Dendritic cell treated with granulocyte-macrophage colony-stimulating factor and Interleukin-4, amounts not matched to agents 40 ng/mL and 50 ng/mL, for 4 days (primary cell): ENCODE data around the gene CSRNP3.
"Not testable (repeated sequence)": the region's sequence is repeated elsewhere in the genome, so short reads cannot be mapped to it uniquely, and the experiment has no call there.

Experiments used
- H3K27ac Mint-ChIP-seq: one replicate; pipeline ENCODE4 v1.8.0; 2022; ENCODE audit warnings: mild to moderate bottlenecking, mixed read lengths
- H3K27me3 Mint-ChIP-seq: one replicate; pipeline ENCODE4 v1.8.0; 2022; ENCODE audit warnings: mild to moderate bottlenecking, mixed read lengths
- H3K36me3 Mint-ChIP-seq: one replicate; pipeline ENCODE4 v1.8.0; 2022; ENCODE audit warnings: low read depth, mixed read lengths
- H3K4me1 Mint-ChIP-seq: one replicate; pipeline ENCODE4 v1.8.0; 2022; ENCODE audit warnings: low read depth, mixed read lengths
- H3K4me3 Mint-ChIP-seq: one replicate; pipeline ENCODE4 v1.8.0; 2022; ENCODE audit warnings: mild to moderate bottlenecking, moderate library complexity, mixed read lengths
- H3K9me3 Mint-ChIP-seq: one replicate; pipeline ENCODE4 v1.8.0; 2022; ENCODE audit warnings: mixed read lengths
- intact Hi-C: fragments of 100-400 bp; cut with micrococcal nuclease; formaldehyde crosslinking; loops from one replicate; pipeline ENCODE4 v1.15.0; 2022

CSRNP3 gene

DNA sequence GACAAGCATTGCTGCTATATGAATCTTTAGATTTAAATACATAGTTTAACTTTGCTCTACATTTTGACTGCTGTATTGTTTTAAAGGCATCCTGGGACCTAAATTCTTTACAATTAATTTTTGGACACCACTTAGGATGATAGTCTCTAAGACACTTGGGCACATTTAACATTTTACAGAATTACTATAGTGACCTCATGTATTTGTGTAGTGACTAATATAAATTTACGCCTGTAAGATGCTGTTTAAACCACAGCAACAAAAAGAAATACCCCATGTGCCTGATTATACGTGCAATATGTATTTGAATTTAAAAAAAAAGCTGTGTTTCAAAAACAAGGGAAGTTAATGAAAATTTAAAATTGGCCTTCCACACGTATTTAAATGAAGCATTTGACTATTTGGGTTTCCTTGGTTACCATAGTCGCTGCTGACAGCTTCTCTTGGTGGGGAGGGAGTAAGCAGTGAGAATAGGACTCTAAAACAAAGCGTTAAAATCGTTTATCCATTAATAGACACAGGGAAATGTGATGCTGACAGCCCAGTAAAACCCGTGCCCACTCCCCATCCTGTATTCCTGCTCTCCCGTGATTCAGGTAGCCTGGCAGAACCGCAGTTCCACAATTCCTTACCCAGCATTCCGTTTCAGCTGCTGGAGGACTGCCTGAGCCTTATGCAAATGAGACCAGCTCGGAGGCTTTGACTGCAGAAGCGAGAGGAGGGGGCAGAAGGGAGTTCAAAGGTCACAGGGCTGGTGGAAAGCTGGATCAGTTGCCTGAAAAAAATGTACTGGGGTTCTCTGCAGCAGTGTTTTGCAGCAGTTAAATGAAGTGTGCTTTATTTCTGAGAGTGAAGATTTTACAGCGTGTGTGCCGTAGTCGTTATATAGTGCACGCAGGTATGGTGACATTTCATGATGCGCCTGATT lies 104.3 kb downstream of the CSRNP3 start:
- Mint-ChIP-seq H3K4me1 (no peaks in the 10 kb centered on the region), H3K4me3 (no peak overlapping the region), H3K27me3 (no peaks in the 10 kb centered on the region), H3K27ac (no peak overlapping the region), H3K9me3 (no peaks in the 10 kb centered on the region), H3K36me3 (no peaks in the 10 kb centered on the region)
- intact Hi-C loops = no loop called here

DNA sequence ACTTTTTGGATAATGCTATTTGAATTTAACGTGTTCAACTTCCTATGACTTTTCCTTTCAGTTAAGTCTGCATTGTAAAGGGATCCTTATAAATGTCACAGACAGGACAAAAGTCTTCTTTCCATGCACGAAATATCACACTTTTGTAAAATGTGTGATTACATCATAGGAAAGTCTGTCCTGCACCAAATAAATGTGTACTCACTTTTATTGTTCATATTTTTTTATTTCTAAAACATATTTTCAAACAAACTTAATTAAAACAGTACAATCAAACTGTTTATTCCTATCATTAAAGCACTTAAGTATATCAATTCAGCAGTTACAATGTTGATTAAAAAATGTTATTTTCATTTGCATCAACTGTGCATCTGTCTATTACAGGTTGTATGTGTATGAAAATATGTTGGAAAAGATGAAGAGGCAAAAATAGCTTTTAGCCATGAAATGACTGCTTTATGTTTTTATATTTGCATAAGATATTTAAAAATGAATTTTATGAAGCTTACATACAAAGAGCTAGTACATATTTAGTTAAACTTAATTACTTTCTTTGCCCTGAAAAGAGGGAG lies 105.6 kb downstream of the CSRNP3 start:
- no peaks in the 10 kb centered on the region for H3K4me1 Mint-ChIP-seq
- no peak overlapping the region for H3K4me3 Mint-ChIP-seq
- no peaks in the 10 kb centered on the region for H3K36me3 Mint-ChIP-seq
- H3K9me3 Mint-ChIP-seq = no peaks in the 10 kb centered on the region
- H3K27ac Mint-ChIP-seq = no peak overlapping the region
- intact Hi-C loops = no loop called here
- no peaks in the 10 kb centered on the region for H3K27me3 Mint-ChIP-seq

DNA sequence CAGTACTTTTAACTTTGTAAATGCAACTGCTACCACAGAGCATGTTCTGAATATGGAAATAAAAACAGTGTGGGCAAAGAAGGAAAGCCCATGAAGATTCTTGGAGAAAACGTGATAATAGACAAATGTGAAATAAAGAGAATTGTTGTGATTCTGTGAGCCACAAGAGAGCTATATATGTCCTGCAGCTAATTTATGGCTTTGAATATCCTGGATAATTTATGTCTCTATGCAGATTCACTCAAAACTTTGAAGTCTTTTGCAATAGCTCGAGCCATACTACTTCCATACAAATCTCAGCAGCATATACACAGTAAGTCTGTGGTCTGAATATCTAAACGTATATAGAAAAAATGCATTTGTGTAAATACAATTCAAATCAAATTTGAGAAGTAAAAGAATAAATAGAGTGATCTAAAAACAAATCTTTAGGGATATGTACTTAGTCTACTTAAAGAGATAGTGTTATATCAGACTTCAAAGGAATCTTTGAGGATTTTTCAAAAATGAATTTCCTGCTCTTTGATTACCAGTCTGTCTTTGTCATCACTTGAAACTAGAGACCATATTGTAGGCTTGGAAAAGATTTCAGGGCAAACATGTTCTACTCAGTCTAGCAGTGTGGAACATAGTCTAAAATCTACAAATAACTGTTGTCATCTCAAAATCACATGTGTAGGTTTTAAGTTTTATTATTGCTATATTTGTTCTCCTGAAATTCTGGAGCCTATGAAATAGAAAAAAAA lies 107.1 kb downstream of the CSRNP3 start:
- Mint-ChIP-seq H3K27me3 (no peaks in the 10 kb centered on the region), H3K27ac (no peak overlapping the region), H3K4me1 (no peaks in the 10 kb centered on the region), H3K4me3 (no peak overlapping the region), H3K9me3 (no peaks in the 10 kb centered on the region), H3K36me3 (no peaks in the 10 kb centered on the region)
- intact Hi-C loops = no loop called here

DNA sequence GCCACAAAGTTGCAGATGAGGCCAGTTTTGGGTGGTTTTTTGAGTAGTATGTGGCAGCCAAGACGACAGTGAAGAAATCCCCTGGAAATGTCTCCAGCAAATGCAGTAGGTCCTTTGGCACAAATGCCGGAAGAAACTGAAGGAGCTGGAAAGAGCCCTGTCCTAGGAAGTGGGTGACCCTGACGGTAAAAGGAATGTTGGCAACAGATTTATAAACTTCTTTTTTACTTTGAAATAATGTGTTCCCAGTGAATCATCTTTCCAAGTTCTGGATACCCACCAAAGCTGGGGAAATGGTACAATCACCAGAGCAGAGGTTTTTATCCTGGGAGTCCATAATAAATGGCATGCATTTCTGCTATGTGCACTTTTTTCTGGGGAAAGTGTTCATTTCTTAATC lies 112.9 kb downstream of the CSRNP3 start:
- no peaks in the 10 kb centered on the region for H3K36me3 Mint-ChIP-seq
- H3K4me1 Mint-ChIP-seq = no peaks in the 10 kb centered on the region
- no peaks in the 10 kb centered on the region for H3K9me3 Mint-ChIP-seq
- H3K4me3 Mint-ChIP-seq = no peak overlapping the region
- no peak overlapping the region for H3K27ac Mint-ChIP-seq
- intact Hi-C loops = no loop called here
- H3K27me3 Mint-ChIP-seq = no peaks in the 10 kb centered on the region

DNA sequence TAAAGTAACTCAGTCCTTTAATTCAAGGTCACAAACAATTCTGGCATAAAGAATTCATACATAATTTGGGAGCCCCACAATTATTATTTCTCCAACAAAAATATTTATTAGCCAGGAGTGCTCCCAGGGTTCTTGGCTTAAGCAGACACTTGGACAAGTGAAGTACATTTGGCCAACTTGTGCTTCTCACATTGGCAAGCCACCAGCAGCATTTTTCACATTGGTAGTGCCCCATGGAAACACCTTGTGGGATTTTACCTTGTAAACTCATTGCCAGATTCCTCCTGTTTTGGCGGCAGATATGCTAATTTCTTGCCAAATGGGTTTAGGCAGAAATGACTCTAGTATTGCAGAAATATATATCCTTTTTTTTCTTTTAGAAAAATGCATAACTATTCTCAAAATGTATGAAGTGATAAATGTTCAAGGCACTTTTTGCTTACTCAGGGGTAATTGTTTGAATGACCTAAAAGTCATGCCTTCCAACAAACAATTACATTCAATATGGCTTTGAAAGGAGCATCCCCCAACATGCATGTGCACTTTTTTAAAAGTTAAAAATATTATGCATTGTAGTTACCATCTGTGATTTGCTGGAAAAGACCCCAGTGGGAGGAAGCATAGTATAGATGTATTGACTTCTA lies 113.5 kb downstream of the CSRNP3 start:
- no peaks in the 10 kb centered on the region for H3K9me3 Mint-ChIP-seq
- no peak overlapping the region for H3K4me3 Mint-ChIP-seq
- H3K27ac Mint-ChIP-seq = no peak overlapping the region
- no peaks in the 10 kb centered on the region for H3K36me3 Mint-ChIP-seq
- H3K4me1 Mint-ChIP-seq = no peaks in the 10 kb centered on the region
- no peaks in the 10 kb centered on the region for H3K27me3 Mint-ChIP-seq
- intact Hi-C loops = no loop called here

DNA sequence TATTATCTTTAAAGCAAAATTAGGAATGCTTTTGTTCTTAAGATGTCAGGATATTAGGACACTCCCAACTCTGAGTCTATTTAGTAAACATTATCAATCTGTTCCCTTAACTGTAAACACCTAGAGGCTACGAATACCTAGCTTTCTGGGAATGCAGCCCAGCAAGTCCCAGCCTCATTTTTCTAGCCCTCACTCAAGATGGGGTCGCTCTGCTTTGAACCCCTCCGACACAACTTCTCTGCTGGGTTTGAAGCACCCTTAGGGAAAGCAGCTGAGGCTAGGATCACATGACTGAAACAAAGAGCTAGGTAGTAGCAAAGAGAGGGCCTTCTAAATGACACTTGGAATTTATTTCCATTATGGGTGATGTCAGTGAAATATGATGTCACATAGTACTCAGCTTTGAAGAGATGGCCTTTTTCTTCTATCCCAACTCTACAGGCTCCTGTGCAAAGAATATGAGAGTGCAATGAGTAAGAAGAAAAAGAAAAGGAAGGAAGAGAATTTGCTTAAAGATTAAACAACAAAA lies 114.7 kb downstream of the CSRNP3 start:
- Mint-ChIP-seq H3K27ac (no peak overlapping the region), H3K36me3 (no peaks in the 10 kb centered on the region), H3K9me3 (no peaks in the 10 kb centered on the region), H3K4me1 (no peaks in the 10 kb centered on the region), H3K27me3 (no peaks in the 10 kb centered on the region), H3K4me3 (no peak overlapping the region)
- intact Hi-C loops = no loop called here

DNA sequence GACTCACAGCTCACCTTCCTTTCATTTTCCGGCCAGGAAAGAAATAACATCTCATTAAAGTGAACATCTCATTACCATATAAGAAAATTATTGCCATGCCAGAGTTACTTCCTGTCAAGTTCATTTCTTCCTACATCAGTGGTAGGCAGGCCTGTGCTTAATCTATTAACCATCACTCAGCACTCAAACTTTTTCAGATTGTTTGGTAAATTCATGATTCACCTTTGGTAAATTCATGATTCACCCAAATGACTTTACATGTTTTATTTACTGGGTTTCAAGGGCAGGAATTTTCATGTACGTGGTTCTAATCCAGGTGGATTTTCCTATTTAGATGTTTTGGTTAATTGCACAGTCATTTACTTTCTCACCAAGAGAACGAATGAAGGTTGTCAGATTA lies 116.5 kb downstream of the CSRNP3 start:
- H3K27me3 Mint-ChIP-seq = no peaks in the 10 kb centered on the region
- no peak overlapping the region for H3K4me3 Mint-ChIP-seq
- no peak overlapping the region for H3K27ac Mint-ChIP-seq
- no peaks in the 10 kb centered on the region for H3K4me1 Mint-ChIP-seq
- intact Hi-C loops = no loop called here
- no peaks in the 10 kb centered on the region for H3K36me3 Mint-ChIP-seq
- H3K9me3 Mint-ChIP-seq = peaks cover 3% of the 10 kb centered on the region

DNA sequence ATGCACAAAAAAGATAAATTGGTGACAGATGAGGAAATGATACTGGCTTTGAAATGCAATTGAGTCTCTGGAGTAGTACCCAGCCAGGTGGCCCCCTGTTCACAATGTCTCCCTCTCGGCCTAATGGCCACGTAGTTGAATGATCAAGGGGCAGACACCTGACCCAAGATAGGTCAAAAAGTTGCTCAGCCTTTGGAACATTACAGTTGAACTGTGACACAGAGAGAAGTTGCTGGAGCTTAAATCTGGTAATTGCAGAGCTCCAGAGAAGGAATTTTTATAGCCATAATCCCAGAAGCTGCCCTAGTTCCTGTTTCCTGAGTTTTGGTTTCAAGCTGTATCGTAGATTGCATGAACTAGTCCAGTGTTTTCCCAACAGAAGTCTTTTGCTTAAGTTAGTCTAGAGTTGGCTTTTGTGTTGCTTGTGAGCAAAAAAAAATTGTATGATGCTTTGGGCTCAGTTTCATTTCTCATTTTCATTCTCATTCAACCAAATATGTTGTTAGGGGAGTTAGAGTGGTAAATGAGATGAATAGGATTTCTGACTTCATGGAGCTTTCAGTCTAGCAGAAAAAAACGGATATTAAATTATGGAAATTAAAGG lies 117.9 kb downstream of the CSRNP3 start:
- Mint-ChIP-seq H3K4me3 (no peak overlapping the region), H3K4me1 (no peaks in the 10 kb centered on the region), H3K36me3 (no peaks in the 10 kb centered on the region), H3K9me3 (peaks cover 8% of the 10 kb centered on the region), H3K27ac (no peak overlapping the region), H3K27me3 (no peaks in the 10 kb centered on the region)
- intact Hi-C loops = no loop called here

DNA sequence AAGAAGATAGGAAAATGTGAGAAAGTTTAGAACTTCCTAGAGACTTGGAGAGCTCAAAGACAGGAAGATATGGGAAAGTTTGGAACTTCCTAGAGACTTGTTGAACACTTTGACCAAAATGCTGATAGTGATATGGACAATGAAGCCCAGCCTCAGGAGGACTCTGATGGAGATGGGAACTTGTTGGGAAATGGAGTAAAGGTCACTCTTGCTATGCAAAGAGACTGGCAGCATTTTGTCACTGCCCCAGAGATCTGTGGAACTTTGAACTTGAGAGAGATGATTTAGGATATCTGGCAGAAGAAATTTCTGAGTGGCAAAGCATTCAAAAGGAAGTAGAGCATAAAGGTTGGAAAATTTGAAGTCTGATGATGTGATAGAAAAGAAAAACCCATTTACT lies 121.5 kb downstream of the CSRNP3 start:
- H3K4me1 Mint-ChIP-seq, H3K4me3 Mint-ChIP-seq, H3K27ac Mint-ChIP-seq, H3K36me3 Mint-ChIP-seq, H3K27me3 Mint-ChIP-seq, H3K9me3 Mint-ChIP-seq, intact Hi-C loops: not testable (repeated sequence)

DNA sequence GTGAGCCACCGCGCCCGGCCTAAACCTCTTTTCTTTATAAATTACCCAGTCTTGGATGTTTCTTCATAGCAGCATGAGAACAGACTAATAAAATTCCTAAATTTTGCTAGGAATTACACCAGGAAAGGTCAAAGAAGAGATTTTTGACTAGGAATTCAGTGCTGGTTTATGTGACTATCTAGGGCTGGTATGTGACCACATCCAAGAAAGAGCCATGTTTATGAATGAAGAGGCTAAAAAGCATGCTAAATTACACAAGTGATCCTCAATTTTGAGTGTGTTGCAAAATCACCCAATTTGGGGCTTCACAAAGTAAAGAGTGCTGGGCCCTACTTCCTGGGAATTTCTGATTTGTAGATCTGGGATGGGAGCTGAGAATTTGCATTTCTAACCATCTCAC lies 123.6 kb downstream of the CSRNP3 start:
- H3K27ac Mint-ChIP-seq = no peak overlapping the region
- H3K9me3 Mint-ChIP-seq = peaks cover 8% of the 10 kb centered on the region
- intact Hi-C loops = no loop called here
- H3K4me3 Mint-ChIP-seq = no peak overlapping the region
- H3K36me3 Mint-ChIP-seq = no peaks in the 10 kb centered on the region
- no peaks in the 10 kb centered on the region for H3K27me3 Mint-ChIP-seq
- H3K4me1 Mint-ChIP-seq = no peaks in the 10 kb centered on the region

DNA sequence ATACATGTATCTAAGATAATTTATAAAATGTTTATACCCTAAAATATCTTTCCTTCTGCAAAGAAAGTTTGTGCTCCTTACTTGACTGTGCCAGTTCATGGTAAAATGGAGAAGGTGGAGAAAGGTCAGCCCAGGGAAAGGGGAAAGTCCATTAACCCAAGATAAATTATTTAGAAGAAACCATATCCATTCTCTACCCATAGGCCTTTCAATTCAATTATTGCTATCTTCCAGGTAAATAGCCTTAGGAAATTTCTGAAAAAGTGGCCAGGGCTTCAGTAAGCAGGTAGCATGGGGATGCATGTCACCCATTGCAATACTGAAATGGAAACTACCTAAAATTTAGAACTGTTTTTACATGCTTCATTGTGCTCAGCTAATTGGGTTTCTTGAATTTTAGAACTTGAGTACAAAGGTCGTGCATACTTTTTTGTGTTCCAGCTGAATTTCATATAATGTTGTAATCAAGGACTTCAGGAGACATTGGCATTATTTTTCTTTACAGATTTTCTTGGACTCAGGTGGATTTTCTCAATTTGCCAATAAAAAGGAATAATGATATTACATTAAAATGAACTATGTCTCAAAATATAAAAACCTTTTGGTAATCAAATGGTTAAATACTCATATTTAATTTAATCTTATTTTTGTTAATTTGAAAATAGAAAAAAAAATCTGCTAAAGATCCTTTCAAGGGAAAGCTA lies 124.9 kb downstream of the CSRNP3 start:
- Mint-ChIP-seq H3K36me3 (no peaks in the 10 kb centered on the region), H3K9me3 (peaks cover 8% of the 10 kb centered on the region), H3K4me3 (no peak overlapping the region), H3K4me1 (no peaks in the 10 kb centered on the region), H3K27me3 (no peaks in the 10 kb centered on the region), H3K27ac (no peak overlapping the region)
- intact Hi-C loops = no loop called here

DNA sequence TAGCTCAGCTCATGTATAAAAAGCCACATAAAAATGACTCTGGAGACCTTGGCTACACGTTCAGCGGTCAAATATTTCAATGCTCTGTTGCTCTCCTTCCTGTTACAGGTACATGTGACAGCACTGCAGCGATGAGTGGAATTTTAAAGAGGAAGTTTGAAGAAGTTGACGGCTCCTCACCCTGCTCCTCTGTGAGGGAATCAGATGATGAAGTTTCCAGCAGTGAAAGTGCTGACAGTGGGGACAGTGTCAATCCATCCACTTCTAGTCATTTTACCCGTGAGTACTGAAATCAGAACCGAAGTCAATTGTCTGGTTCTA lies 125.4 kb downstream of the CSRNP3 start:
- Mint-ChIP-seq H3K27ac (no peak overlapping the region), H3K4me3 (no peak overlapping the region), H3K36me3 (no peaks in the 10 kb centered on the region), H3K9me3 (peaks cover 8% of the 10 kb centered on the region), H3K4me1 (no peaks in the 10 kb centered on the region), H3K27me3 (no peaks in the 10 kb centered on the region)
- intact Hi-C loops = no loop called here

DNA sequence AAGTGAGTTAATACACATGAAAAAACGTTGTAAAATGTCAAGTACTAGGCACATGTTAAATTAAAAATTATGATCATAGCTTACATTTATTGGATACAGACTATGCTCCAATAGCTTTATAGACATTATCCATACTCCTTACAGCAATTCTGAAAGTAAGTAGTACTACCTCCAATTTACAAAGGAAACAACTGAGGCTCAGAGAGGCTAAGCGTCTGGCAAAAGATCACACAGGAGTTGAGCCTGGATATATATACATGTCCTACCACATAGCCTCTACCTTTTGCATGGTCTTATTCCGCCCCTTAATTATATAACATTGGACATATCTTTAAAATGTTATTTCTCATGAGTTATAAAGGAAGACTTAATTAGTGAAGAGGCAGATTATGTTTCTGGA lies 127.3 kb downstream of the CSRNP3 start:
- Mint-ChIP-seq H3K4me1 (no peaks in the 10 kb centered on the region), H3K27ac (no peak overlapping the region), H3K27me3 (no peaks in the 10 kb centered on the region), H3K36me3 (no peaks in the 10 kb centered on the region), H3K9me3 (no peaks in the 10 kb centered on the region), H3K4me3 (no peak overlapping the region)
- intact Hi-C loops = no loop called here
